ENCODE results near the gene GXYLT2.

The GXYLT2 gene, protein sequence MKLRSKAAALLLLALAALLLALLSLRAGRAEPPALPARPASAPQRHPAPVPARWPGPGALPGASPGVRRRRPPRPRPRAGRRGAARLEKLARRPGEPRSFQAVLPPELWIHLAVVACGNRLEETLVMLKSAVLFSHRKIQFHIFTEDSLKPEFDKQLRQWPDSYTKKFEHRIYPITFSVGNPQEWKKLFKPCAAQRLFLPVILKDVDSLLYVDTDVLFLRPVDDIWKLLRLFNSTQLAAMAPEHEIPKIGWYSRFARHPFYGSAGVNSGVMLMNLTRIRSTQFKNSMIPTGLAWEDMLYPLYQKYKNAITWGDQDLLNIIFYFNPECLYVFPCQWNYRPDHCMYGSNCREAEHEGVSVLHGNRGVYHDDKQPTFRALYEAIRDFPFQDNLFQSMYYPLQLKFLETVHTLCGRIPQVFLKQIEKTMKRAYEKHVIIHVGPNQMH

GRCh38 chr3:72887705-72888545 lies at the start of gene GXYLT2:
Gene GXYLT2, plus strand, starts transcription at chr3:72888046. Its CDS starts 188 bp downstream, at chr3:72888234.
- DNase-seq (ENCODE audit: low spot score), result peak; percentile 40

DNA sequence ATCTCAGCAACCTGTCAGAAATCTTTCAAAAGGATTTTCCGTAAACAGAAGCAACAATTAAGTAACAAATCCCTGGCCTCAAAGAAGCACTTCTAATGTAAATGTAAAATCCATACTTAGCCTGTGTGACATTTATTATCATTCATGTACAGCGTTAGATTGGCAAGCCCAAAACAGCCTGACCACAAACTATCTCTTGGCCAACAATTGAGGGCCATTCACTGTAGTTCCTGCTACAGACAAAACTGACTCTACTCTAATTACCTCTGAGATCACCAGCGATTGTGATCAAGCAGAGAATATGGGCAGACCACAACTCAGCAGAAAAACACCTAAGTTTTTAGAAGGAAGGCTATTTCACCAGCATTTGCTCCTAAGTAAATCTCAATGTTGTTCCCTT lies 48.8 kb upstream of the GXYLT2 start:
- no peak for DNase-seq (ENCODE audit: low spot score)

- DNase-seq (ENCODE audit: low spot score), result no peak
Measured at GRCh38 chr3:72844436-72844993, 43.3 kb upstream of the GXYLT2 start.

GRCh38 chr3:72846166-72846565 lies 41.7 kb upstream of the GXYLT2 start:
- DNase-seq (ENCODE audit: low spot score), result no peak

- DNase-seq (ENCODE audit: low spot score), result no peak
Measured at GRCh38 chr3:72847282-72847681, 40.6 kb upstream of the GXYLT2 start.

DNA sequence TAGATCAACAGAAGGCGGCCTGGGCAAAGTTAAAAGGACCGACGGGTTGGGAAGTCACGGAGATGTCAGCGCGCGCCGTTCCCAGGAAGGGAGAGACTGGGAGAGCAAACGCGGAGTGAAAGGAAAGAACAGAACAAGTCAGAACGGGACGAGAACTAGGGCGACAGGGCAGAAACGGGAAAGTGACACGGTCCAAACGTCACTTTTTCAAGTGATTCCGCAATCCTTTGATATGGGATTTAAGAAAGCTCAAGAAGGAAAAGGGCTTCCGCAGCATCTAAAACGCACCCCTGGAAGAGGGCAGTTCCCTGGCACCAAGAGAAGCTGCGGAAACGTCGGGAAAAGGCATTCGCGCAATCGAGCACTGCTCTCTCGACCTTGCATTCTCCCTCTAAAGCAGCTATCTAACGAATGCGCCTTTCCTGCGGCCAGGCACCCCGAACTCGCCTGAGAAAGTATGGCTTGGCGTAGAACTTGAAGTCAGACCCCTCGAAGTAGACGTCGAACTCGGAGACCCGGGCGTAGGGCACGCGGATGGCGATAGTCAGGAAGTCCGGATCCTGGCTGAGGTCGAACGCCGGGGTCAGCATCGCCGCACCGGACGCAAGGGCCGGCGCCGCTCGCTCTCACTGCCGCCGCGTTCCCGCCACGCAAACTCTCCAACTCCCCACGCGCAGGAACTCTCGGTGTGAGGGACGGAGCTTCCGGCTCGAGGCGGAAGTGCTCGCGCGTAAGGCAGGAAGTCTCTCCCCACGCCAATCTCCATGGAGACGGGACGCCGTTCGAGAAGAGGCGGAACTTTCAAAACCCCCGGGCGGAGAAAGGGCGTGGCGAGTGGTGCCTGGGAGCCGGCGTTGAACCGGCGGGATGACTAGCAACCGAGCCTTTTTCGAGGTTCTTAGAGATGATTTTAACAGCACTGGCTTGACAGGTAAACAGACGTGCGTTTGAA lies 39.8 kb upstream of the GXYLT2 start, which contains the start of gene SHQ1:
Gene SHQ1 (minus strand): TSS at position 695 of the 952 bp plus-strand sequence. CDS start 105 bp downstream, at position 590.
- peak; percentile 91 for DNase-seq (ENCODE audit: low spot score)

DNA sequence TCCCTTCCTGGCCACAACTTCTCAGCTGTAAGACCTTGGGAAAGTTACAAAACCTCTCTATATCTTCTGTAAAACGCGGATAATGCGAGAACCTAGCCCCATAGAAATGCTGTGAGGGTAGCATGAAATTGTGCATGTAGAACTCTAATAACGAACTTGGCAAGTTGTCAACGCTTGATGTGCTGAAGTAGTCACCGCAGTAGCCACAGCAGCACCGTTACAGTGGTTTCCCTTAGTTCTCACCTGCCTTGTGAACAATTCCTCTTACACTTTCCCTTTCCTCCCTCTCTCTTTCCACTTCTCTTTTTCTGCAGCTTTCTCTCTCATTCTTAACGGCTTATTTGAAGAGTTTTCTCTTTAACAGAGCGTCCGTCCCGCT lies 39.2 kb upstream of the GXYLT2 start:
- DNase-seq (ENCODE audit: low spot score), result peak; percentile 10

DNA sequence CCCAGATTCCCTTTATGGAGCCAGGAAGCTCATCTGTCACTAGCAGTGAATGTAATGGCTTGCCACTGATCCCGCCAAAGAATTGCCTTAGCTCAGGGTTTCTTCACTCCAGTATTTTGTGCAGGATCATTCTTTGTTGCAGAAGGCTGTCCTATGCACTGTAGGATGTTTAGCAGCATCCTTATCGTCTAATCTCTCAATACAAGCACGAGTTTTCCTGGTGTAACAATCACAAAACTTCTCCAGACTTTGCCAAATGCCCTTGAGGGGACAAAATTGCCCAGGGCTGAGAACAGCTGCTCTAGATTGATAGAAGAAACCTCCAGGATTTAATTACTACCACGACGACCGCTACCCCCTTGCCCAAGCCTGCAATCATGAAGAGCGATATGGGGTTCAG lies 32.8 kb upstream of the GXYLT2 start:
- no peak for DNase-seq (ENCODE audit: low spot score)

DNA sequence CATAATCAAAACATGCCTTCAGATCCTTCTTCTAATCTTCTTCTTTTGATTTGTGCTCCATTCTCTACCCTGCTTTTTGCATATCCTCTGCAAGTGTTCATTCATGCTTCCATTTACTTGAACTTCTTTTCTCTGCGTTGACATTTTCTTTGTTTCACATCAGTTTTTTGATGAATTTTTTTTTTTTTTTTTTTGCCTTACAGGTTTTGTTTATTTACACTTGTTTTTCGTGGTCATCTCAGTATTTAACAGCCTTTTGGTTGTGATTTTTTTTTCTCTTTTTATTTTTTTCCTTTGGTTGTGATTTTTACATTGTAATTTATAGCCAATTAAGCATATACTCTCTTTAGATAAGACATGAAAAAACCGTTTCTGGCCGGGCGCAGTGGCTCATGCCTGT lies 27.8 kb upstream of the GXYLT2 start:
- DNase-seq (ENCODE audit: low spot score), result no peak

GRCh38 chr3:72860846-72861245 lies 27.0 kb upstream of the GXYLT2 start:
- no peak for DNase-seq (ENCODE audit: low spot score)

GRCh38 chr3:72862314-72863090 lies 25.3 kb upstream of the GXYLT2 start:
- DNase-seq (ENCODE audit: low spot score), result no peak

DNA sequence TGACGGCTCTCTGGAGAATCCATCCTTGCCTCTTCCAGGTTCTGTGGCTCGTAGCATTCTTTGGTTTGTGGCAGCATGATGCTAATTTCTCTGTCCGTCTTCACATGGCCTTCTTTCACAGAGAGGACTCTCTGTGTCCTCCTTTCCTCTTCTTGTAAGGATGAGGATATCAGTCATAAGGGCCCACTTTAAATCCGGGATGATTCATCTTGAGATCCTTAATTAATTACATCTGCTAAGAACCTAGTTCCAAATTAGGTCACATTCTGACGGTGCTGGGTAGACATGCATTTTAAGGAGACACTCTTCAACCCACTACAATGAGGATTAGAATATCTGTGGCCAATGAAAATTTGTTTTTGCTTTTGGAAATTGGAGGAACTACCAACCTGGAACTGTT lies 15.7 kb upstream of the GXYLT2 start:
- no peak for DNase-seq (ENCODE audit: low spot score)

DNA sequence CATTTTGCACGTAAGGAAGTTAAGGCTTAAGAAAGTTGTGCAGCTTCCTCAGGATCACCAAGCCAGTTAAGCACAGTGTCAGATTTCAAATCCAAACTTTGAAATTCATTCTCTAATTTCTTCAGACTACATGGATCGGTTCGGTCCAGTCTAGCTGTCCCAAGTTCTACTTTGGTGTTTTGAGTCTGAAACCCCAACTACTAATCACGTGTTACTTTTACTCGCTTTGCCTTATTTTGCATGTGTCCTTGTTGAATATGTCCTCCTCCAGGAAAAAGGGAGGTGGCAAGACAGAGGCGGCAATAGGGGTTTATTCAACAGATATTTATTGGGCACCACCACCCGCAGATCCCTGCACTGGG lies 522 bp upstream of the GXYLT2 start:
- no peak for DNase-seq (ENCODE audit: low spot score)

DNA sequence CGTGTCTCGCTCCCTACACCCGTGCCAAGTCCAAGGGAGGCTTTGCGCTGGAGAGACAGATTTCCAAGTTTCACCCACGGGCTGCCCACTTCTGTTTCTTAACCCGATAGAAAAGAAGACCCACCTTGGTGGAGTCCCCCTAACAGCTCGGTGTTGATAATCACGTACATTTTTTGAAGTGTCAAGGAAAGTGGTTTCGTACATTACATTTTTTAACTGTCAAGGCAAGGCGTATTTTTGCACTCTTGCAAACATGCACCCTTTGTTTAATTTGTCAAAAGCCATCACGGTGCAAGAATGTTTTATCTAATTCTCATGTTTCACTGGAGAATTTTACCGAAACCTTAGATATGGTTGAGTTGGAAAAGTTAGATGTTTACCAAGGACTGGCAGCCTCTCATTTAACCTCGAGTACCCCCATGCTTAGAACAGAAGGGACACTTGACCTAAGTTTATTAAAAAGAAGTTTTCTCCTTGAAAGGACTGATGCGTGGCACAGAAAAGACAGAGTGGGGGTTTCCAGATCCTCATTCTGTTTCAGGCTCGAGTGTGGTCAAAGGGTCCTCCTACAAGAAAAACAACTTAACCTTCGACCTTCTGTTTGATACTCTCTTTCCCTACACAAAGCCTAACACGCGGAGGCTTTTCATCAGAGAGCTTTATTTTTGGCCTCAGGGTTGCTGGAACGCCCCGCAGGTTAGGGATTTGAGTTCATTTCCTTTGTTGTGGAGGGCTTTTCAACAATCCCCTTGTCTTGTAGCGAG lies 882 bp downstream of the GXYLT2 start:
- DNase-seq (ENCODE audit: low spot score), result no peak

- DNase-seq (ENCODE audit: low spot score), result no peak
Measured at GRCh38 chr3:72889310-72890165, 1.7 kb downstream of the GXYLT2 start.

DNA sequence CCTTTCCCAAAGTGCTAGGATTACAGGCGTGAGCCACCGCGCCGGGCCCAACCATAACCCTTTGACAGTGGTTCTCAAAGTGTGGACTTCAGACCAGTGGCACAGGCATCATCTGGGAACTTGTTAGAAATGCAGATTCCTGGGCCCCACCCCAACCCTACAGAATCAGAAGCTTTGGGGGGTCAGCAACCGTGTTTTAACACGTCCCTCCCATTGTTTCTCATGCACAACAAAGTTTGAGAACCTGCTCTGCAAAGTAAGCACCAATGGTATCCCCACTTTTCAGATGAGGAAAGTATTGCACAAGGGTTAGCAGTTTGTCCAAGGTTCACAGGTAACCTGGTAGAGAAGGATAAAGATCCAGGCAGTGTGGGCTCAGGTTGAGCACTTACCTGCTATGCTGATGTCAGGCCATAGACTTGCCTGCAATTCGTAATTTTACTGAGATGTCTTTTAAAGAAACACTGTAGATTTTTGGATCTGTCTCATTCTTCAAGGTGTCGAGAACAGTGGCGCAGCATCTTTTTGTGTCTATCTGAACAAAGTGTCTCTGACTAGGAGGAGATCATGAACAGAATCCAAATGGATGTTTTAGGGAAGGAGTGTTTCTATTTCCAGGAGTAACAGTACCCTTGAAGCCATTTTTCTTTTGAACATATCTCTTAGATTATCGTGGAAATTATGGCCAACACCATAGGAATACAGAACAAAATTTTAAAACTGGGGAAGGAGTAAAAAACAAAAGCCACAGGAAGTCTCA lies 2.5 kb downstream of the GXYLT2 start:
- no peak for DNase-seq (ENCODE audit: low spot score)

DNA sequence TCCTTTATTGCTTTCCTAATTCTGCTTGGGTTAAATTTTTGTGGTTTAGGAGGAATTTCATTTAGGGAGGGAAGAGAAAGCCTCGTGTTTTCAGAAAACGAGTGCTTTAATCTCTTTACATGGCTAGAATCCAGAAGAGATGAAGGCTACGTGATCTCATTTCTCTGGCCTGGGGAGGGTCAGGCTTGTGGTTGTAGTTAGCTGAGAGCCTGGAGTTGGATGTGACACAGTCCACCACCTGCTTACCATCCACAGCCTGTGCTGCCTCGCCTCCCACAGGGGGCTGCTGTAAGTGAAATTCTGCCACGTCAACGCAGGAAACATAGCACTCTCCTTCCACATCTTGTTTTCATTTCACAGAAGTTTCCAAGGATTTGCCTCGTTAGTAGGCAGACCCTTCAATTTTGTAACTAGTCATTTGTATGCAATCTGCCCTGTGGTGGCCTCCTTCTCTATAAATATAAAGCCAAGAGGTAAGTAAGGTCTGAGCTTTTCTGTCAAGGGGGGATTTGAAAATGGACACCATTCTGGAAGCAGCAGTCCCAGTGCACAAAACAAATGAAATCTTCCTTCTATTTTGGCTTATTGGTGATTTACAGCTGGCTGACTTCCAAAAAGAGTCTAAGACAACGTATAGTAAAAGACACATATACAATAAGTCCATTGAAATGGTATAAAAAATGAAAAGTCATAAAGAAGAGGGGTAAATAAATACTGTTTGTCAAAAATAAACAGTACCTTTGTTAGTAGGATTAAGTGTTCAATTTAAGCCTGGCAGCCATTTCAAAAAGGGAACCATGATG lies 3.4 kb downstream of the GXYLT2 start:
- DNase-seq (ENCODE audit: low spot score), result no peak

Measured in germinal center (tissue), 1 donor.